ENCODE measurements around the gene SEMA4F.

GRCh38 chr2:74658516-74658915 is 4.5 kb downstream of the SEMA4F start:
- TF ChIP-seq CTCF (IDR thresholded peaks at IDR 0.05) (no peak), POLR2A (IDR thresholded peaks at IDR 0.05) (no peak)
